SW 1271 (cell line): Measurements from ENCODE around the gene MME.
"Not testable (repeated sequence)": the region's sequence is repeated elsewhere in the genome, so short reads cannot be mapped to it uniquely, and the experiment has no call there.

ENCODE experiments used
- DNase-seq, 2 experiments: peaks; one replicate each; lab custom pipeline; 2025; lab: John Stamatoyannopoulos, UW

The MME gene

GRCh38 chr3:155084567-155084966 lies 4.4 kb downstream of the MME start:
- DNase-seq: no peak

GRCh38 chr3:155086051-155086450 lies 5.9 kb downstream of the MME start:
- DNase-seq: no peak

- no peak for DNase-seq
Observed at GRCh38 chr3:155088706-155089345, 8.7 kb downstream of the MME start.

GRCh38 chr3:155089495-155089894 lies 9.4 kb downstream of the MME start:
- no peak for DNase-seq

- DNase-seq: no peak
Observed at GRCh38 chr3:155093261-155093660, 13.1 kb downstream of the MME start.

- no peak for DNase-seq
Observed at GRCh38 chr3:155096303-155097008, 16.3 kb downstream of the MME start.

GRCh38 chr3:155097009-155097349 lies 16.9 kb downstream of the MME start:
- no peak for DNase-seq

- DNase-seq: no peak
Observed at GRCh38 chr3:155101398-155101797, 21.3 kb downstream of the MME start.

- DNase-seq: peak in 1 of 2 experiments; percentile 14
Observed at GRCh38 chr3:155102329-155102728, 22.2 kb downstream of the MME start.

- no peak for DNase-seq
Observed at GRCh38 chr3:155103686-155104085, 23.6 kb downstream of the MME start.

- no peak for DNase-seq
Observed at GRCh38 chr3:155106119-155106518, 26.0 kb downstream of the MME start.

GRCh38 chr3:155110022-155110421 lies 29.9 kb downstream of the MME start:
- no peak for DNase-seq

- no peak for DNase-seq
Observed at GRCh38 chr3:155110996-155111901, 31.1 kb downstream of the MME start.

GRCh38 chr3:155111971-155112370 lies 31.9 kb downstream of the MME start:
- no peak for DNase-seq

- no peak for DNase-seq
Observed at GRCh38 chr3:155112661-155113389, 32.7 kb downstream of the MME start.

- DNase-seq: not testable (repeated sequence)
Observed at GRCh38 chr3:155124745-155125144, 44.6 kb downstream of the MME start.

GRCh38 chr3:155129396-155129795 lies 49.3 kb downstream of the MME start:
- DNase-seq: no peak

GRCh38 chr3:155130001-155130400 lies 49.9 kb downstream of the MME start:
- no peak for DNase-seq

GRCh38 chr3:155131104-155131503 lies 51.0 kb downstream of the MME start:
- DNase-seq: no peak

- DNase-seq: not testable (repeated sequence)
Observed at GRCh38 chr3:155134311-155134710, 54.2 kb downstream of the MME start.

- no peak for DNase-seq
Observed at GRCh38 chr3:155135003-155135402, 54.9 kb downstream of the MME start.

GRCh38 chr3:155138677-155139076 lies 58.6 kb downstream of the MME start:
- DNase-seq: no peak
